ENCODE data around the gene KRTDAP.

Gene KRTDAP, protein sequence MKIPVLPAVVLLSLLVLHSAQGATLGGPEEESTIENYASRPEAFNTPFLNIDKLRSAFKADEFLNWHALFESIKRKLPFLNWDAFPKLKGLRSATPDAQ

DNA sequence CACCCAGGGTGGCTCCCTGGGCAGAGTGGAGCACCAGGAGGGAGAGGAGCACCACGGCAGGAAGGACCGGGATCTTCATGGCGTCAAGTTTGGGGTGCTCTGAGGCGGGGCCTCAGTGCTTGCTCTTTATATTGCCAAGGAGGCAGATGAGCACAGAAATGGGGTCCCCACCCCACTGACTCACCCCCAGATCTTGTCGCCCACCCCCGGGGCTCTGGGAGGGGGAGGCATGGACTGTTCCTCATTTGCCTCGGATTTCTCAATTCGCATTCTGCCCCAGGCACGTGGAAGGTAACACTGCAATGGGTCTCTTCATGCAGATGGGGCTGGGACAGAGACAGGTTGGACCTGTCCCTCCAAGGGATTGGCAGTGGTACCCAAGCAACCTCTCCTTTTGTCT, at the start of gene KRTDAP:
TSS of gene KRTDAP (minus strand) at position 101 of the 400 bp plus-strand sequence. CDS start at position 79, 22 bp downstream.
- no peak for DNase-seq (ENCODE audit: low read depth in 1 of 2, low spot score in 1 of 2)

GRCh38 chr19:35539850-35540249, 49.6 kb upstream of the KRTDAP start:
- DNase-seq (ENCODE audit: low read depth in 1 of 2, low spot score in 1 of 2), result no peak

GRCh38 chr19:35539314-35539713, 49.0 kb upstream of the KRTDAP start:
- no peak for DNase-seq (ENCODE audit: low read depth in 1 of 2, low spot score in 1 of 2)

GRCh38 chr19:35534803-35535480, 44.7 kb upstream of the KRTDAP start:
- no peak for DNase-seq (ENCODE audit: low read depth in 1 of 2, low spot score in 1 of 2)

GRCh38 chr19:35533822-35534392, 43.6 kb upstream of the KRTDAP start:
- DNase-seq (ENCODE audit: low read depth in 1 of 2, low spot score in 1 of 2), result no peak

DNA sequence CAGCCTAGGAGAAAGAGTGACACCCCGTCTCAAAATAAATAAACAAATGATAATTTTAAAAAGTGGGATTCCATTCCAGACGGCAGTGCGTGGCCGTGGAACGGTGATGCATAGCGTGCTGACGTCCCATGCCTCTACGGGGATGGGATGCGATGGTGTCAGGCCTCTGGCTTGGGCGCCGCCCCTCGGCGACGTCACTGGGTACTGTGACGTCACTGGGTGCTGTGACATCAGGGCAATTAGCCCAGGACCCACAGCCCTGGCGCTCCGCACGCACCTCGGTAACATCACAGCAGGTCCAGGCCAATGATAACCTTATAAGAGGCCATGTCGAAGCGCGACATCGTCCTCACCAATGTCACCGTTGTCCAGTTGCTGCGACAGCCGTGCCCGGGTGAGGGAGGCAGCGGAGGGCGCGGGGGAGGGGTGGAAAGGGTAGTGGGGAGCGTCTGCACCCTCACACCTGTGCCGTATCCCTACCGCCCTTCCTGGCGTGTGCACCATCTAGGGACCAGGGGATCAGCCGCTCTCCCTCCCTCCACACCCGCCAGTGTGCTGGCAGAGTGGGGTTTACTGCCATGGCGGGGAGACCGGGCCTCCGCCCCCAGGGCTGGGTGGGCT, 43.0 kb upstream of the KRTDAP start, which contains the start of gene GAPDHS:
TSS of gene GAPDHS (plus strand) at position 256 of the 621 bp plus-strand sequence. CDS start at position 328, 72 bp downstream.
- no peak for DNase-seq (ENCODE audit: low read depth in 1 of 2, low spot score in 1 of 2)

GRCh38 chr19:35531291-35531690, 41.0 kb upstream of the KRTDAP start:
- no peak for DNase-seq (ENCODE audit: low read depth in 1 of 2, low spot score in 1 of 2)

- no peak for DNase-seq (ENCODE audit: low read depth in 1 of 2, low spot score in 1 of 2)
Measured at GRCh38 chr19:35529241-35530218, 39.3 kb upstream of the KRTDAP start.

- no peak for DNase-seq (ENCODE audit: low read depth in 1 of 2, low spot score in 1 of 2)
Measured at GRCh38 chr19:35528218-35529038, 38.2 kb upstream of the KRTDAP start, which contains the start of gene SBSN. Gene SBSN (minus strand): TSS chr19:35528311. CDS start chr19:35528281, 30 bp downstream.

DNA sequence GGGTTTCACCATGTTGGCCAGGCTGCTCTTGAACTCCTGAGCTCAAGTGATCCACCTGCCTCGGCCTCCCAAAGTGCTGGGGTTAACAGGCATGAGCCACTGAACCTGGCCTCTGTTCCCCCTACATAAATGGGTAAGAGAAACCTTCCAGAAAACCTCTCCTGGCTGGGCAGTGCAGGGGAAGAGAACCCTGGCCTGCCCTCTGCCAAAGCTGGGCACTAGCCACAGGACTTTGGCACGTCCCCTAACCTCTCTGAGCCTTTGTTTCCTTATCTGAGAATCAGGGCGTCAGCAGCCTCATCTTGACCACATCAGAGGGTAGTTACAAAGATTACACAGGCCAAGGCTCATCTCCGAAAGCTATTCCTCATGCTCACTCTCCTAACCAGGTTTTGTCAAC, 35.6 kb upstream of the KRTDAP start:
- no peak for DNase-seq (ENCODE audit: low read depth in 1 of 2, low spot score in 1 of 2)

GRCh38 chr19:35524181-35524837, 34.0 kb upstream of the KRTDAP start:
- no peak for DNase-seq (ENCODE audit: low read depth in 1 of 2, low spot score in 1 of 2)

DNA sequence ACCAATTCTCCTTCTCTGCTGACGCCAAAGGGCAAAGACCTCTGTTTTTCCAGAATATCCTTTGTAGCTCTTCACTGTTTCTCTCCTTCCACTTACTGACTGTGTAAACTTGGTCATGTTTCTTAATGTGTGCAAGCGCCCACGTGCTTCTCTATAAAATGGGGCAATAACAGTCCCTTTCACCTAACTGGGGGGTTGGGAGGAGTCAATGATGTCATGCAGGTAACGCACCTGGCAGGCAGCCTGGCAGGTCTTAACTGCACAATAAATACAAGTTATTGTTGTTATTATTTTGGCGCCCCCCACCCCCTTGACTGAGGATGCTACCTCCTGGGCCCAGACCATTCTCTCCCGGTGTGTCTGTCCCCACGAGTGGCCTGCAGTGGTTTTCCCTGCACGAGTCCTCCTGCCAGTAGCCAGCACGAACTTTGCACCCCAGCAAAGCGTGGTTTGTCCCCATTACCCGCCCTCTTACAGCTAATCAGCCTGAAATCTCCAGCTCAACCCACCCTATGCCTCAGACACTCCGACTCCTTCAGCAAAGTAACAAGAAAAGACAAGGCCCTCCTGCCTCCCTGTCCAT, 32.6 kb upstream of the KRTDAP start:
- no peak for DNase-seq (ENCODE audit: low read depth in 1 of 2, low spot score in 1 of 2)

DNA sequence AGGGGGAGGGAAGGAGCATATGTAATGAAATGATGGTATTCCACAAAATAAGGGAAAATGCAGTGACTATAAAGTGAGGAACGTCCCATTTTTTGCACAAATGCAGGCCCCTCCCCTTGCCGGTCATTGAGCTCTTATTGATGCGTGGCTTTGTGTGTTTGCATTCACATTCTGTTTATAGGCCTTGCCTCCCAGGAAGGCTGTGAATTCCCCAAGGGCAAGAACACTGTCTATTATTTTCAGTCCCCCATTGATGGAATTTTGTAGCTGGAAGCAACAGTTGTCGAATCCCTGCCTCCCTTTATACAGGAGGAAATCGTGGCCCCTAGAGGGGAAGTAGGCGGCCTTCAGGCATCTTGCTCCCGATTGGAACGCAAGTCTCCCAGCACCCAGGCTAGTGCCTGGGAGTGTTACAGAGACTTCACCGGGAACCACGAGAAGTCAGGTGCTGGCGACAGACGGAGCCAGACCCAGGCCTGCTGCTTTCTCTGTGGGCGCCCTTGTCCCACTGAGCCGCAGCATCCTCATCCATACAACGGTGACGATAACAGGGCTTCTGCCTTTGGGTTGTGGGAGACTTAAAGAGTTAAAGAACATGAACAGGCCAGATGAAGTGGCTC, 31.0 kb upstream of the KRTDAP start:
- DNase-seq (ENCODE audit: low read depth in 1 of 2, low spot score in 1 of 2), result no peak

DNA sequence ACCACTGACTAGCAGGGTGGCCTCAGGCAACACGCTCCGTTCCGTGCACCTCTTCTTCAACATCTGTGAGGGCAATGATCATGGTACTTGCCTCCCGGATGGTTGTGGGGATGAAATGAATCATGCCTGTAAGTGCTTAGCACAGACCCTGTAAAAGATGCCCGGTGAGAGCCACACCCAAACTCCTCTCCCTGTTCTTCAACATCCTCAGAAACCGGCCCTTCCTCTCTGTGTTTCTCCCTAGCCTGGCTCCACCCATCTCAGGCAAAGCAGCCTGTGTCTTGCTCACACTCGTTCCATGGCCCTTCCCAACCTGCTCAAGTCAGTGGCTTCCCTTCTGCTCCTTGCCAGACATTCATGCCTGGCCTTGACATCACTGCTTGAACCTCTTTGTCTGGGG, 29.0 kb upstream of the KRTDAP start:
- DNase-seq (ENCODE audit: low read depth in 1 of 2, low spot score in 1 of 2), result no peak

DNA sequence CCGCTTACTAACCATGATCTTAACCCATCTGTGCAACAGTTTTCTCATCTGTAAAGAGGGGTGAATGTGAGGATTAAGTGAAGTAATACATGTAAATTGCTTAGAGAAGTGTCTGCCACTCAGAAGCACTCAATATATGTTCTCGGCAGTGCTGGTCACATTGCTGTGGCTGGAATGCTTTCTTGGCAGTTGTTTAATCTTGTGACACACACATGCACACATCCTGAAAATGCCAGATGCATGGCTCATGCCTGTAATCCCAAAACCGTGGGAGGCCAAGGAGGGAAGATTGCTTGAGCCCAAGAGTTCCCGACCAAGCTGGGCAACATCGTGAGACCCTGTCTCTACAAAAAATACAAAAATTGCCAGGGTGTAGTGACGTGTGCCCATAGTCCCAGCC, 28.0 kb upstream of the KRTDAP start:
- no peak for DNase-seq (ENCODE audit: low read depth in 1 of 2, low spot score in 1 of 2)

GRCh38 chr19:35517342-35517741, 27.1 kb upstream of the KRTDAP start:
- no peak for DNase-seq (ENCODE audit: low read depth in 1 of 2, low spot score in 1 of 2)

- DNase-seq (ENCODE audit: low read depth in 1 of 2, low spot score in 1 of 2), result no peak
Measured at GRCh38 chr19:35516310-35516709, 26.0 kb upstream of the KRTDAP start.

- DNase-seq (ENCODE audit: low read depth in 1 of 2, low spot score in 1 of 2), result no peak
Measured at GRCh38 chr19:35514282-35514809, 24.1 kb upstream of the KRTDAP start.
